HG02973 (cell line): Measurements from ENCODE around the gene MDM4.
"Not testable (repeated sequence)": the region's sequence is repeated elsewhere in the genome, so short reads cannot be mapped to it uniquely, and the experiment has no call there.

Experiments
- ATAC-seq: cut with Tn5 transposase; IDR thresholded peaks from one replicate; pipeline ENCODE4 v1.9.1; 2021; ENCODE audit warnings: moderate library complexity; ENCODE audit not compliant: unreplicated experiment

Gene MDM4

DNA sequence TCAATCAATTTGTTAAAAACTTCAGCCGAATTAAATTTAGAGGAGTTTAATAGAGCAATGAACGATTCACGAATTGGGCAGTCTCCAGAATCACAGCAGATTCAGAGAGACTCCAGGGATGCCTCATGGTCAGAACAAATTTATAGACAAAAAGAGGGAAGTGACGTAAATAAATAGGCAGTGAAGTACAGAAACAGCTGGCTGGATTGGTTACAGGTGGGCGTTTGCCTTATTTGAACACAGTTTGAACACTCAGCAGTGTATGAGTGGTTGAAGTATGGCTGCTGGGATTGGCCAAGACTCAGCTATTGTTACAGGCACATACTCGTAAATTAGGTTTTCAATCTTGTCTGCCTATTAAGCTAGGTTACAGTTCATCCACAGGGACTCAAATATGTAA, 43.8 kb downstream of the MDM4 start:
- not testable (repeated sequence) for ATAC-seq

- no peak for ATAC-seq
These were observed 44.5 kb downstream of the MDM4 start for GRCh38 chr1:204560590-204561150.

GRCh38 chr1:204562075-204562990, 46.1 kb downstream of the MDM4 start:
- no peak for ATAC-seq

DNA sequence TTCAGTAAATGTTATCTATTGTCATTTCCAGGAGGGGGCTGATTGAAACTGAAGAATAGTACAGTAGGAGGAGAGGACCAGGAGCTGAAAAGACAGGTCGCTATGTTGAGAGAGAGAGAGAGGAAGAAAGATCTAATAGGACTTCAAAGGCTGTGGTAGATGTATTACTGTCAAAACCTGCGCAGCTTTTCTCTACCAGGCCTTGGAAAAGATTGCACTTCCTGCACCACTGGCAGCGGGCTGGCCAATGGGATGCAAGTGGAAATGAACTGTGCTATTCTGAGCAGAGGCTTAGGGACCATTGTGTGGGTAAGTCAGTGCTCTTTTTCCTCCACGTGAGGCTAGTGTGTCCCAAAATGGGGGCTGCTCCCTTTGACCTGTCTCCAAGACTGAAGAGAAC, 47.1 kb downstream of the MDM4 start:
- ATAC-seq, result no peak

GRCh38 chr1:204563780-204564179, 47.6 kb downstream of the MDM4 start:
- ATAC-seq, result no peak

- peak; percentile 74 for ATAC-seq
These were observed 48.6 kb downstream of the MDM4 start for GRCh38 chr1:204564835-204565234.

DNA sequence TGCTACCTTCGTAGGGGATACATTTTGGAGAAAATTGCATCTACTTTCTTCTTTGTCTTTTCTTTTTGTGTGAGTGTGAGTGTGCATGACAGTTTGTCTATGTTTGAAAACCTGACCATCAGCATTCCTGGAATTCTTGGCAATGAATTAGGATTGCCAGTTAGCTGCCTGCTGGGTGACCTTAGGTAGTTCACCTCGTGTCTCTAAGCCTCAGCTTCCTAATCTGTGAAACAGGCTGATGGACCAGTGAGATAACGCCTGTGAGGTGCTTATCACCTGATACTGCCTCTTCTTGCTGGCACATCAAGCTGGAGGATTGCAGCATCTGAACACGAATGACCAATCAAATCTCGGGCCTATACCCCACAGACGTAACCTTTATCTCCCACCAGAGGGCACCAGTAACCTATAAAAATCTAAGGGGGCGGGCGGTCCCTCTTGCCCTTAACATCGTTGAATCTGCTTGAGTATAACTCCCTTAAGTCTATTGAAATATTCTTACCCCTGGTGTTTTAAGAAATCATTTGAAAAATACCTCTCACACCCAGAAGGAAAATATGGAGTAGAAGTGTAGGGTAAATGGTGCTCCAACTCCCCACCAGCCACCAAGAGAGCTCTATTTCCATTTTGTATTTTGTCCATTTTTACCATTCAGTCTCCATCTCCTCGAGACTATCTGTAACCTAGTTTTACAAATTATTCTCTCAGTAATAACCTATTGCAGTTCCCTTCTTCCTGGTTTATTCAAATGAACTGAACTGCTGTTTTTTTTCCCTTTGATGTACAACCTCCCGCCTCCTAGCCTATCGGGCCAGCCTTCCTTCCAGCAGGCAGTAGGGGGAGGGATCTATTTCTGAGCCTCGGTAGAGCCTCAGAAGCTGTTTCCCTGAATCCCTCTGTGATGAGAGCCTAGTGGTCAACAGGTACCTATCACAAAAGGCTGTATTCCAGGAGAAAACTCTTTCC, 49.7 kb downstream of the MDM4 start:
- ATAC-seq, result peak; percentile 47

- ATAC-seq, result no peak
These were observed 50.4 kb downstream of the MDM4 start for GRCh38 chr1:204566583-204566955.

DNA sequence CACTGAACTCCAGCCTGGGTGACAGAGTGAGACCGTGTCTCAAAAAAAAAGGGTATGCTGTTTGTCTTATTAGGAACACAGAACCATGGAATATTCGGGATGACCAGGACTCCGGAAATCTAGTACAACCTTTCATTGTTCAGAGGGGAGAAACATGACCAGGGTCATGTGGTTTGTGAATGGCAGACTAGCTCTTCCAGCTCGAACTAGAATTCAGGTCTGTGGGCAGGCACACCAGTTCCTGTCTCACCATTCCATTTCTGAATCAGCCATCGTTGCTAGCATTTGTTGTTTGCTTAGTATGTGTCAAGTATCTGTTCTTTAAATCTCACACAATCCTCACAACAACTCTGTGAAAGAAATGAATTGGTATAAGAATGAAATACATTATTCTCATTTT, 50.9 kb downstream of the MDM4 start:
- ATAC-seq, result no peak

GRCh38 chr1:204568576-204569315, 52.5 kb downstream of the MDM4 start:
- no peak for ATAC-seq

GRCh38 chr1:204569478-204569877, 53.3 kb downstream of the MDM4 start:
- ATAC-seq, result no peak

GRCh38 chr1:204570021-204570420, 53.8 kb downstream of the MDM4 start:
- not testable (repeated sequence) for ATAC-seq

DNA sequence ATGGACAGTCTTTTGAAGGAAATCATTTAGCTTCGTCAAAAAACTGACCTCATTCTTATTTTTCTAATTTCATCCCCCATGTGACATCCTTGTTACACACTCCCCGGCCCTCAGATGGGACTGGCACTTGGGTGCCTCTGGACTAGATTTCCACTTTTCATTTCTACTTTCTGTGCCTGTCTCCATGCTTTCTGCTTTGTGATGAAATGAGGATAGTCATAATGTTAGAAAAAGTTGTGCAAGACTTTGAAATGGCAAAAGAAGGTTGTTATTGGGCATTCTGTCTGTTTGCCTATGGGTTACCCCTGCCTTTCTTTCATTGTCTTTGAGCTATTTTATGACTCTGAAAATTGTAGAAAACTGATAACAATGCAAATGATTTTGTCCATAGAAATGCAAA, 54.9 kb downstream of the MDM4 start:
- no peak for ATAC-seq

DNA sequence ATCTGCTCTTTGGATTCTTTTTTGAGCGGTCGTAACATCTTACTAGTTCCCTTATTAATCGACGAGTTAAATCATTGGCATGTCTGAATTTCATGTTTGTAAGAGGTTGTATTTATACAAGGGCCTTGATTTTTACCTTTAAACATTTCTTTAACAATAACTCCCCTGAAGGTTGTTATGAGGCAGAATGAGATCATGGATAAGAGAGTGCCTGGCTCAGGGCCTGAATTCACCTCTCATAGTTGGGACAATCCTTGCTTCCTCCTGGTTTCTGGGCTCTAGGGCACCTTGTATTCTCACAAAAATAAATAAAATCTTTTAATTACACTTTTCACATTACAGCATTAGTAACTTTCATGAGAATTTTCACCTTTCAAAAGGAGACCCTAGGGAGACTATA, 55.4 kb downstream of the MDM4 start:
- ATAC-seq, result no peak

GRCh38 chr1:204572923-204573922, 57.0 kb downstream of the MDM4 start:
- no peak for ATAC-seq

- no peak for ATAC-seq
These were observed 58.0 kb downstream of the MDM4 start for GRCh38 chr1:204574016-204574864.

- no peak for ATAC-seq
These were observed 58.6 kb downstream of the MDM4 start for GRCh38 chr1:204574865-204575163.

DNA sequence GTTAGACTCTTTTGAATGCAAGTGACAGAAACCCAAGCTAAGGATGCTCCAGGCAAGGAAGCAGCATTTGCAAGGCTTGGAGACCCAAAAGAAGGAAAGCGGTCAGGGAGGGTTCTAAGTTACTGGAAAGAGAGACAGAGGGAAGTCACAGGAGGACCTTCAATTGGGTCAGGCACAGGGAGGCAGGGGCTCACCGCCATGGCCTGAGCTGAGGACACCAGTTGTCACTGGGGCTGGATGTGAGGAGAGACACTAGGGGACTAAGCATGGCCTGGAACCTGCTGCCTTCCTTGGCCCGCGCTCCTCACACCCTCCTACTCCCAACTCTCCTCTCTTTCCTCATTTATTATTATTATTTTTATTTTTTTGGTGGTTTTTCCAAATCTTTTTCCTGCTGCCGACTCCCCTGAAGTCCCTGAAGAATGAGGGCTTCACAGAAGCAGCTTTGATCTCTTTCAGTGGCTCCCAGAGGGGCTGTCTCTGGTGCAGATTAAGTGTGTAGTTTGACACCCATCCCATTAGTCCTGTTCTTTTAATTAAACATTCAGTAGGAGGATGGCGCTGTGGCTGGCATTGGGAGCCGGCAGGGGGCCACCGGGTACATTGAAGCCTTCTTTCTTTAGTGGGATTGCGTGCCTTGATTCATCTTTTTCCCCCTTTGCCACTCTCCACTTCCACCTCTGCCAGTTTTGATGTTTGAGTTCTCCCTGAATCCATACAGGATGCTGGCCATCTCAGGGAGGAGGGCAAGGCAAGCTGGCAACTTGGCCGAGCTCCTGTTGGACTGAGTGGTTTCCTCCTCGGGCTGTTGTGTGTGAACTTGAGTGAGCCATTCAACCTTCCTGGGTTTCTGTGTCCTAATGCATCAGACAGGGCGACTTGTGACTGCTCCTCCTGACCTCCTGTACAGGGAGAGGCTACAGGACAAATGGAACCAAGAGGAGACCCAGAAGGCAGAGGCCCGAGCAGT, 59.3 kb downstream of the MDM4 start:
- no peak for ATAC-seq
